Memory B cell (primary cell): ENCODE results near the gene GMPR2.

Experiments used
- ATAC-seq: fragments of 150-1000 bp; cut with Tn5 transposase; 2 replicates; pipeline ENCODE4 v1.10.0; 2021; ENCODE audit warnings: low read depth, mild to moderate bottlenecking, moderate library complexity
- DNase-seq, 2 donors: peaks; one replicate each; pipeline ENCODE4 v3.0.0; 2022; ENCODE audit warnings: low spot score in 2 of 2
- H3K27ac Mint-ChIP-seq: one replicate; pipeline ENCODE4 v1.8.0; 2022; ENCODE audit warnings: mild to moderate bottlenecking, moderate library complexity, mixed read lengths
- H3K27me3 Mint-ChIP-seq: one replicate; pipeline ENCODE4 v1.8.0; 2022; ENCODE audit warnings: mixed read lengths
- H3K36me3 Mint-ChIP-seq: one replicate; pipeline ENCODE4 v1.8.0; 2022; ENCODE audit warnings: mild to moderate bottlenecking, mixed read lengths
- H3K4me1 Mint-ChIP-seq: one replicate; pipeline ENCODE4 v1.8.0; 2022; ENCODE audit warnings: mixed read lengths
- H3K4me3 Mint-ChIP-seq: one replicate; pipeline ENCODE4 v1.8.0; 2022; ENCODE audit warnings: mild to moderate bottlenecking, moderate library complexity, mixed read lengths
- H3K9me3 Mint-ChIP-seq: one replicate; pipeline ENCODE4 v1.8.0; 2022; ENCODE audit warnings: mixed read lengths

GMPR2 gene

GRCh38 chr14:24280797-24281460 lies 48.2 kb downstream of the GMPR2 start:
- no peak for DNase-seq
- Mint-ChIP-seq H3K4me3 (no peak overlapping the region), H3K36me3 (peaks cover 3% of the 10 kb centered on the region), H3K27ac (peak overlapping the region; percentile 98), H3K27me3 (no peaks in the 10 kb centered on the region), H3K9me3 (peaks cover 6% of the 10 kb centered on the region), H3K4me1 (peaks cover 52% of the 10 kb centered on the region)
- no peak for ATAC-seq

GRCh38 chr14:24281636-24282035 lies 48.9 kb downstream of the GMPR2 start:
- no peak for DNase-seq
- no peak overlapping the region for H3K4me3 Mint-ChIP-seq
- H3K9me3 Mint-ChIP-seq: peaks cover 6% of the 10 kb centered on the region
- H3K27ac Mint-ChIP-seq: peak overlapping the region; percentile 98
- H3K4me1 Mint-ChIP-seq: peaks cover 52% of the 10 kb centered on the region
- H3K36me3 Mint-ChIP-seq: peaks cover 3% of the 10 kb centered on the region
- no peaks in the 10 kb centered on the region for H3K27me3 Mint-ChIP-seq
- ATAC-seq: no peak

- H3K4me3 Mint-ChIP-seq: no peak overlapping the region
- ATAC-seq (no peak), DNase-seq (no peak)
- peaks cover 42% of the 10 kb centered on the region for H3K4me1 Mint-ChIP-seq
- H3K9me3 Mint-ChIP-seq: peaks cover 6% of the 10 kb centered on the region
- no peaks in the 10 kb centered on the region for H3K27me3 Mint-ChIP-seq
- H3K27ac Mint-ChIP-seq: peak overlapping the region; percentile 98
- peaks cover 3% of the 10 kb centered on the region for H3K36me3 Mint-ChIP-seq
Measured at GRCh38 chr14:24282736-24283135, 50.0 kb downstream of the GMPR2 start.

GRCh38 chr14:24283796-24284460 lies 51.2 kb downstream of the GMPR2 start:
- Mint-ChIP-seq H3K27me3 (no peaks in the 10 kb centered on the region), H3K4me1 (peaks cover 30% of the 10 kb centered on the region), H3K27ac (no peak overlapping the region), H3K9me3 (no peaks in the 10 kb centered on the region), H3K4me3 (no peak overlapping the region), H3K36me3 (no peaks in the 10 kb centered on the region)
- DNase-seq (no peak), ATAC-seq (no peak)

- ATAC-seq (no peak), DNase-seq (no peak)
- Mint-ChIP-seq H3K9me3 (no peaks in the 10 kb centered on the region), H3K27me3 (no peaks in the 10 kb centered on the region), H3K4me1 (peaks cover 25% of the 10 kb centered on the region), H3K27ac (no peak overlapping the region), H3K4me3 (no peak overlapping the region), H3K36me3 (no peaks in the 10 kb centered on the region)
Measured at GRCh38 chr14:24284501-24285035, 51.8 kb downstream of the GMPR2 start.

GRCh38 chr14:24285351-24285750 lies 52.6 kb downstream of the GMPR2 start:
- no peak overlapping the region for H3K27ac Mint-ChIP-seq
- H3K36me3 Mint-ChIP-seq: peaks cover under 1% of the 10 kb centered on the region
- H3K4me1 Mint-ChIP-seq: peaks cover 19% of the 10 kb centered on the region
- no peak overlapping the region for H3K4me3 Mint-ChIP-seq
- no peaks in the 10 kb centered on the region for H3K27me3 Mint-ChIP-seq
- no peak for DNase-seq
- ATAC-seq: no peak
- no peaks in the 10 kb centered on the region for H3K9me3 Mint-ChIP-seq

- H3K4me3 Mint-ChIP-seq: no peak overlapping the region
- no peaks in the 10 kb centered on the region for H3K9me3 Mint-ChIP-seq
- H3K27ac Mint-ChIP-seq: no peak overlapping the region
- H3K36me3 Mint-ChIP-seq: peaks cover 11% of the 10 kb centered on the region
- ATAC-seq (no peak), DNase-seq (no peak)
- H3K27me3 Mint-ChIP-seq: no peaks in the 10 kb centered on the region
- peaks cover 11% of the 10 kb centered on the region for H3K4me1 Mint-ChIP-seq
Measured at GRCh38 chr14:24286996-24287395, 54.3 kb downstream of the GMPR2 start.
